GM12873 (cell line): ENCODE results near the gene ZNF746.

Experiments
- CTCF ChIP-seq: IDR thresholded peaks from 2 replicates; pipeline ENCODE4 v1.5.1; 2012; ENCODE audit warnings: low read depth, mild to moderate bottlenecking, moderate library complexity, low read length, control low read depth; ENCODE audit not compliant: insufficient read depth; ENCODE audit errors: missing control alignments

The ZNF746 gene

GRCh38 chr7:149450821-149451220 lies 46.8 kb downstream of the ZNF746 start:
- no peak for TF ChIP-seq CTCF

GRCh38 chr7:149449897-149450296 lies 47.7 kb downstream of the ZNF746 start:
- no peak for TF ChIP-seq CTCF

GRCh38 chr7:149448961-149449360 lies 48.6 kb downstream of the ZNF746 start:
- TF ChIP-seq CTCF, result no peak

- no peak for TF ChIP-seq CTCF
These were observed 53.3 kb downstream of the ZNF746 start for GRCh38 chr7:149444287-149444686.

GRCh38 chr7:149443523-149443922 lies 54.1 kb downstream of the ZNF746 start:
- no peak for TF ChIP-seq CTCF

GRCh38 chr7:149442924-149443323 lies 54.7 kb downstream of the ZNF746 start:
- TF ChIP-seq CTCF, result no peak

- no peak for TF ChIP-seq CTCF
These were observed 57.4 kb downstream of the ZNF746 start for GRCh38 chr7:149440222-149440621.
